ENCODE data around the gene LHX4. TPM values are rescaled to one million over a fixed set of nuclear protein-coding genes. Genes with fewer than 3 reads are reported as not detected.

LHX4 gene
- total RNA-seq, 1 donor from 2014 or later: 0.12 TPM

- no peaks in the 10 kb centered on the region for H3K36me3 Mint-ChIP-seq (ENCODE audit: low read depth)
- H3K27me3 Mint-ChIP-seq (ENCODE audit: low read depth): peaks cover 27% of the 10 kb centered on the region
- no peak for DNase-seq (ENCODE audit: low spot score)
- H3K9me3 Mint-ChIP-seq (ENCODE audit: low read depth): no peaks in the 10 kb centered on the region
- no peak for TF ChIP-seq CTCF (IDR thresholded peaks at IDR 0.05)
- H3K4me3 Mint-ChIP-seq (ENCODE audit: unreplicated experiment): no peak overlapping the region
- peak overlapping the region; percentile 25 for H3K27ac Mint-ChIP-seq (ENCODE audit: unreplicated experiment)
- peaks cover 4% of the 10 kb centered on the region for H3K4me1 Mint-ChIP-seq (ENCODE audit: low read depth)
Measured at GRCh38 chr1:180254496-180254819, 24.4 kb downstream of the LHX4 start.

GRCh38 chr1:180254854-180255253 lies 24.8 kb downstream of the LHX4 start:
- TF ChIP-seq CTCF (IDR thresholded peaks at IDR 0.05): no peak
- no peak for DNase-seq (ENCODE audit: low spot score)
- no peaks in the 10 kb centered on the region for H3K36me3 Mint-ChIP-seq (ENCODE audit: low read depth)
- peaks cover 30% of the 10 kb centered on the region for H3K27me3 Mint-ChIP-seq (ENCODE audit: low read depth)
- no peaks in the 10 kb centered on the region for H3K9me3 Mint-ChIP-seq (ENCODE audit: low read depth)
- H3K27ac Mint-ChIP-seq (ENCODE audit: unreplicated experiment): no peak overlapping the region
- H3K4me3 Mint-ChIP-seq (ENCODE audit: unreplicated experiment): no peak overlapping the region
- peaks cover 4% of the 10 kb centered on the region for H3K4me1 Mint-ChIP-seq (ENCODE audit: low read depth)

- H3K9me3 Mint-ChIP-seq (ENCODE audit: low read depth): no peaks in the 10 kb centered on the region
- peaks cover 32% of the 10 kb centered on the region for H3K27me3 Mint-ChIP-seq (ENCODE audit: low read depth)
- H3K27ac Mint-ChIP-seq (ENCODE audit: unreplicated experiment): no peak overlapping the region
- no peaks in the 10 kb centered on the region for H3K36me3 Mint-ChIP-seq (ENCODE audit: low read depth)
- no peak for TF ChIP-seq CTCF (IDR thresholded peaks at IDR 0.05)
- no peak for DNase-seq (ENCODE audit: low spot score)
- H3K4me1 Mint-ChIP-seq (ENCODE audit: low read depth): no peaks in the 10 kb centered on the region
- no peak overlapping the region for H3K4me3 Mint-ChIP-seq (ENCODE audit: unreplicated experiment)
Measured at GRCh38 chr1:180255536-180256340, 25.7 kb downstream of the LHX4 start.

GRCh38 chr1:180256341-180257027 lies 26.4 kb downstream of the LHX4 start:
- H3K9me3 Mint-ChIP-seq (ENCODE audit: low read depth): no peaks in the 10 kb centered on the region

GRCh38 chr1:180257028-180257386 lies 26.9 kb downstream of the LHX4 start:
- Mint-ChIP-seq H3K27me3 (ENCODE audit: low read depth) (peaks cover 32% of the 10 kb centered on the region), H3K9me3 (ENCODE audit: low read depth) (no peaks in the 10 kb centered on the region), H3K4me3 (ENCODE audit: unreplicated experiment) (no peak overlapping the region), H3K36me3 (ENCODE audit: low read depth) (no peaks in the 10 kb centered on the region), H3K27ac (ENCODE audit: unreplicated experiment) (no peak overlapping the region), H3K4me1 (ENCODE audit: low read depth) (peaks cover 3% of the 10 kb centered on the region)
- no peak for TF ChIP-seq CTCF (IDR thresholded peaks at IDR 0.05)
- DNase-seq (ENCODE audit: low spot score): no peak

More at GRCh38 chr1:180256341-180257027, 26.4 kb downstream of the LHX4 start:
- DNase-seq (ENCODE audit: low spot score): no peak
- no peak for TF ChIP-seq CTCF (IDR thresholded peaks at IDR 0.05)
- Mint-ChIP-seq H3K36me3 (ENCODE audit: low read depth) (no peaks in the 10 kb centered on the region), H3K27me3 (ENCODE audit: low read depth) (peaks cover 32% of the 10 kb centered on the region), H3K4me1 (ENCODE audit: low read depth) (peaks cover 1% of the 10 kb centered on the region), H3K4me3 (ENCODE audit: unreplicated experiment) (no peak overlapping the region), H3K27ac (ENCODE audit: unreplicated experiment) (no peak overlapping the region)
